ENCODE measurements around the gene PSPN. TPM values are rescaled to one million over a fixed set of nuclear protein-coding genes. Genes with fewer than 3 reads are reported as not detected.
A peak's percentile ranks its signal among the peaks of the same experiment; 100 is the strongest.
"Not testable (repeated sequence)": the region's sequence is repeated elsewhere in the genome, so short reads cannot be mapped to it uniquely, and the experiment has no call there.

The PSPN gene
- total and polyA plus RNA-seq, 2 donors (not counting 1 experiment from before 2014, with no cell fraction given): 1.1 to 3.0 TPM

- Mint-ChIP-seq H3K9me3 (ENCODE audit: insufficient read depth) (no peaks in the 10 kb centered on the region), H3K27ac (peak overlapping the region; percentile 92), H3K27me3 (no peaks in the 10 kb centered on the region), H3K4me3 (peak overlapping the region; percentile 94), H3K4me1 (peaks cover 14% of the 10 kb centered on the region)
- H3K27ac ChIP-seq (ENCODE audit: low read length in 2 of 2): peak overlapping the region; percentile 60 to 79
- peak overlapping the region; percentile 74 for H3K9ac ChIP-seq (ENCODE audit: low read length)
- intact Hi-C loops (cut with micrococcal nuclease): no loop called here
- TF ChIP-seq CTCF (IDR thresholded peaks at IDR 0.05) (no peak), EZH2 (IDR thresholded peaks at IDR 0.05; ENCODE audit: borderline replicate concordance, insufficient read depth, low read depth, low read length, poor library complexity, severe bottlenecking) (no peak)
- peaks cover 11% of the 10 kb centered on the region for H3K79me2 ChIP-seq (ENCODE audit: control insufficient read depth, insufficient read depth, low read length)
- CTCF ChIA-PET: interaction anchor here (1.1 to 1.2 kb wide), 2 partner anchors 10 kb away, joined by 3 read pairs; partner anchors contain the start of gene ALKBH7
- peaks cover 6 to 12% of the 10 kb centered on the region in 2 donors for H3K4me1 ChIP-seq (ENCODE audit: control insufficient read depth in 2 of 2, insufficient read depth in 2 of 2, low read length in 2 of 2)
- ATAC-seq (ENCODE audit: low read depth) (no peak), DNase-seq (no peak)
- H4K20me1 ChIP-seq (ENCODE audit: control insufficient read depth, insufficient read depth, low read length, poor library complexity, severe bottlenecking): no peaks in the 10 kb centered on the region
- peak overlapping the region; percentile 81 for H2AFZ ChIP-seq (ENCODE audit: insufficient read depth, low read depth, low read length, poor library complexity, severe bottlenecking)
- peak overlapping the region in 4 of 5 experiments; percentile 60 to 72 (median 66) for H3K4me3 ChIP-seq (ENCODE audit: control extremely low read depth in 1 of 5, extremely low read depth in 1 of 5, insufficient read depth in 1 of 5, low read depth in 2 of 5, low read length in 4 of 5)
- H3K9me3 ChIP-seq (ENCODE audit: control extremely low read depth in 1 of 3, control insufficient read depth in 2 of 3, insufficient read depth in 1 of 3, low read length in 2 of 3): peaks cover 0 to 5% (median 0%) of the 10 kb centered on the region in 3 donors
- POLR2A ChIA-PET: interaction anchor here (0.7 to 3.2 kb wide), 3 partner anchors 10 to 201 kb away, joined by 3 to 25 read pairs (median 3); partner anchors contain the start of gene ALKBH7
- 34% methylated on average over 7 of the region's 11 CpGs for WGBS (ENCODE audit: insufficient coverage)
- peak overlapping the region; percentile 90 for H3K4me2 ChIP-seq (replicated peaks; ENCODE audit: low read depth, low read length, poor library complexity, severe bottlenecking)
- no peaks in the 10 kb centered on the region for H3K27me3 ChIP-seq (replicated peaks in 1 of 4; ENCODE audit: control extremely low read depth in 1 of 4, control insufficient read depth in 3 of 4, insufficient read depth in 4 of 4, low read length in 3 of 4)
- H3K36me3 ChIP-seq (replicated peaks in 1 of 2; ENCODE audit: control extremely low read depth in 1 of 2, control insufficient read depth in 1 of 2, extremely low read depth in 1 of 2, insufficient read depth in 2 of 2, low read length in 1 of 2): peaks cover 0 to 21% of the 10 kb centered on the region in 2 experiments
Observed at GRCh38 chr19:6362351-6362801, 13.4 kb downstream of the PSPN start.

GRCh38 chr19:6362027-6362350, 13.7 kb downstream of the PSPN start:
- TF ChIP-seq EZH2 (IDR thresholded peaks at IDR 0.05; ENCODE audit: borderline replicate concordance, insufficient read depth, low read depth, low read length, poor library complexity, severe bottlenecking) (no peak), CTCF (IDR thresholded peaks at IDR 0.05) (no peak)
- ChIA-PET CTCF (interaction anchor here (1.0 to 1.2 kb wide), 2 partner anchors 10 to 32 kb away, joined by 3 read pairs; partner anchors contain the start of gene ALKBH7), POLR2A (interaction anchor here (0.7 to 3.2 kb wide), 2 partner anchors 11 to 202 kb away, joined by 3 to 25 read pairs; partner anchors contain the start of gene ALKBH7)
- Histone ChIP-seq H3K9me3 (ENCODE audit: control extremely low read depth in 1 of 3, control insufficient read depth in 2 of 3, insufficient read depth in 1 of 3, low read length in 2 of 3) (peaks cover 0 to 5% (median 0%) of the 10 kb centered on the region in 3 donors), H4K20me1 (ENCODE audit: control insufficient read depth, insufficient read depth, low read length, poor library complexity, severe bottlenecking) (no peaks in the 10 kb centered on the region), H3K4me3 (ENCODE audit: control extremely low read depth in 1 of 5, extremely low read depth in 1 of 5, insufficient read depth in 1 of 5, low read depth in 2 of 5, low read length in 4 of 5) (peak overlapping the region in 4 of 5 experiments; percentile 60 to 72 (median 66)), H3K9ac (ENCODE audit: low read length) (peak overlapping the region; percentile 74), H2AFZ (ENCODE audit: insufficient read depth, low read depth, low read length, poor library complexity, severe bottlenecking) (peak overlapping the region; percentile 81), H3K36me3 (replicated peaks in 1 of 2; ENCODE audit: control extremely low read depth in 1 of 2, control insufficient read depth in 1 of 2, extremely low read depth in 1 of 2, insufficient read depth in 2 of 2, low read length in 1 of 2) (peaks cover 0 to 21% of the 10 kb centered on the region in 2 experiments), H3K79me2 (ENCODE audit: control insufficient read depth, insufficient read depth, low read length) (peaks cover 11% of the 10 kb centered on the region), H3K27me3 (replicated peaks in 1 of 4; ENCODE audit: control extremely low read depth in 1 of 4, control insufficient read depth in 3 of 4, insufficient read depth in 4 of 4, low read length in 3 of 4) (no peaks in the 10 kb centered on the region), H3K27ac (ENCODE audit: low read length in 2 of 2) (peak overlapping the region; percentile 60 to 79), H3K4me1 (ENCODE audit: control insufficient read depth in 2 of 2, insufficient read depth in 2 of 2, low read length in 2 of 2) (peaks cover 6 to 12% of the 10 kb centered on the region in 2 donors), H3K4me2 (replicated peaks; ENCODE audit: low read depth, low read length, poor library complexity, severe bottlenecking) (peak overlapping the region; percentile 90)
- Mint-ChIP-seq H3K4me3 (peak overlapping the region; percentile 94), H3K27ac (peak overlapping the region; percentile 92), H3K9me3 (ENCODE audit: insufficient read depth) (no peaks in the 10 kb centered on the region), H3K4me1 (peaks cover 14% of the 10 kb centered on the region), H3K27me3 (no peaks in the 10 kb centered on the region)
- intact Hi-C loops (cut with micrococcal nuclease): no loop called here
- DNase-seq (no peak), ATAC-seq (ENCODE audit: low read depth) (no peak)
- 1% methylated on average over 7 of the region's 7 CpGs for WGBS (ENCODE audit: insufficient coverage)

DNA sequence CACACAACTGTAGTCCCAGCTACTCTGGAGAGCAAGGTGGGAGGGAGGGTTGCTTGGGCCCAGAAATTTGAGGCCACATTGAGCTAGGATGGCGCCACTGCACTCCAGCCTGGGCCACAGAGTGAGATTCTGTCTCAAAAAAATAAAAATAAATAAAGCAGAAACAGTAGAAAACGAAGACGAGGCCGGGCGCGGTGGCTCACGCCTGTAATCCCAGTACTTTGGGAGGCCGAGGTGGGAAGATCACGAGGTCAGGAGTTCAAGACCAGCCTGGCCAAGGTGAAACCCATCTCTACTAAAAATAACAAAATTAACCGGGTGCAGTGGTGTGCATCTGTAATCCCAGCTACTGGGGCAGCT, 14.9 kb downstream of the PSPN start:
- 97% methylated on average over 10 of the region's 10 CpGs for WGBS (ENCODE audit: insufficient coverage)
- intact Hi-C loops (cut with micrococcal nuclease): loop anchor here (1.0 kb wide), 8 partner anchors 11 to 502 kb away; partner anchors contain the start of genes ALKBH7, GPR108 and GTF2F1
- H3K4me3 Mint-ChIP-seq: peak overlapping the region; percentile 94
- Histone ChIP-seq H3K9ac (ENCODE audit: low read length) (peak overlapping the region; percentile 74), H3K79me2 (ENCODE audit: control insufficient read depth, insufficient read depth, low read length) (peaks cover 11% of the 10 kb centered on the region), H3K4me3 (ENCODE audit: control extremely low read depth in 1 of 5, extremely low read depth in 1 of 5, insufficient read depth in 1 of 5, low read depth in 2 of 5, low read length in 4 of 5) (peak overlapping the region; percentile 38 to 72 (median 61)), H3K36me3 (replicated peaks in 1 of 2; ENCODE audit: control extremely low read depth in 1 of 2, control insufficient read depth in 1 of 2, extremely low read depth in 1 of 2, insufficient read depth in 2 of 2, low read length in 1 of 2) (peaks cover 0 to 11% of the 10 kb centered on the region in 2 experiments), H3K27ac (ENCODE audit: low read length in 2 of 2) (peak overlapping the region; percentile 28 to 79), H3K4me2 (replicated peaks; ENCODE audit: low read depth, low read length, poor library complexity, severe bottlenecking) (peak overlapping the region; percentile 90), H3K4me1 (ENCODE audit: control insufficient read depth in 2 of 2, insufficient read depth in 2 of 2, low read length in 2 of 2) (peaks cover 6 to 12% of the 10 kb centered on the region in 2 donors), H2AFZ (ENCODE audit: insufficient read depth, low read depth, low read length, poor library complexity, severe bottlenecking) (peak overlapping the region; percentile 81)
- not testable (repeated sequence) for DNase-seq; H3K27me3 Mint-ChIP-seq; H3K9me3 ChIP-seq (ENCODE audit: control extremely low read depth in 1 of 3, control insufficient read depth in 2 of 3, insufficient read depth in 1 of 3, low read length in 2 of 3); ATAC-seq (ENCODE audit: low read depth); H3K27ac Mint-ChIP-seq; H4K20me1 ChIP-seq (ENCODE audit: control insufficient read depth, insufficient read depth, low read length, poor library complexity, severe bottlenecking); H3K9me3 Mint-ChIP-seq (ENCODE audit: insufficient read depth); H3K27me3 ChIP-seq (replicated peaks in 1 of 4; ENCODE audit: control extremely low read depth in 1 of 4, control insufficient read depth in 3 of 4, insufficient read depth in 4 of 4, low read length in 3 of 4)
- ChIA-PET POLR2A (interaction anchor here (0.7 to 3.2 kb wide), 3 partner anchors 12 to 1033 kb away, joined by 4 to 25 read pairs (median 5); partner anchors contain the start of genes ALKBH7 and KHSRP), CTCF (interaction anchor here (1.0 to 1.5 kb wide), 3 partner anchors 11 to 142 kb away, joined by 3 read pairs; no protein-coding TSS in a partner anchor)
- H3K4me1 Mint-ChIP-seq: peaks cover 14% of the 10 kb centered on the region

All from B cell (primary cell).